Keratinocyte (primary cell): ENCODE data around the gene HOXD1. TPM values are rescaled to one million over a fixed set of nuclear protein-coding genes. Genes with fewer than 3 reads are reported as not detected.

Source experiments
- DNase-seq: peaks from one replicate; pipeline ENCODE4 v3.0.0-alpha.2; 2011; ENCODE audit warnings: low read depth, missing footprints, low spot score
- FAIRE-seq: peaks from 2 replicates; lab custom pipeline; 2011; peaks lifted over from hg19 to GRCh38; lab: Jason Lieb, UNC
- H2AFZ ChIP-seq: 2 replicates; pipeline ENCODE4 v1.6.0; 2012; ENCODE audit warnings: low read length, control low read depth, inconsistent platforms; ENCODE audit not compliant: control insufficient read depth
- H3K27ac ChIP-seq: 2 replicates; pipeline ENCODE4 v1.5.1; 2011; ENCODE audit warnings: low read length; ENCODE audit not compliant: control insufficient read depth, insufficient read depth
- H3K27me3 ChIP-seq: 3 replicates; pipeline ENCODE4 v1.6.0; 2011; ENCODE audit warnings: low read length; ENCODE audit not compliant: control insufficient read depth, insufficient read depth; ENCODE audit errors: extremely low read depth
- H3K36me3 ChIP-seq, 2 experiments: 2 replicates in 1 of 2; 3 replicates in 1 of 2; pipeline ENCODE4 v1.5.1; 2011; ENCODE audit warnings: low read length in 2 of 2, mild to moderate bottlenecking in 1 of 2; ENCODE audit not compliant: control insufficient read depth in 2 of 2, insufficient read depth in 2 of 2; ENCODE audit errors: extremely low read depth in 1 of 2
- H3K4me1 ChIP-seq: 3 replicates; pipeline ENCODE4 v1.5.1; 2011; ENCODE audit warnings: low read length; ENCODE audit not compliant: control insufficient read depth, insufficient read depth; ENCODE audit errors: extremely low read depth
- H3K4me2 ChIP-seq: 3 replicates; pipeline ENCODE4 v1.6.0; 2011; ENCODE audit warnings: low read depth, low read length; ENCODE audit not compliant: control insufficient read depth, insufficient read depth; ENCODE audit errors: extremely low read depth
- H3K4me3 ChIP-seq, 3 experiments: fragments of 200-600 bp in 1 of 3; sonication (generic) in 1 of 3; 2 replicates in 2 of 3; 3 replicates in 1 of 3; pipeline ENCODE4 v1.5.1; 2011 to 2016; ENCODE audit warnings: low read length in 3 of 3, mild to moderate bottlenecking in 3 of 3, control low read depth in 2 of 3, inconsistent platforms in 1 of 3, low read depth in 1 of 3, mixed read lengths in 1 of 3, mixed run types in 1 of 3, moderate library complexity in 1 of 3; ENCODE audit not compliant: control insufficient read depth in 2 of 3, insufficient read depth in 2 of 3; ENCODE audit errors: extremely low read depth in 1 of 3
- H3K79me2 ChIP-seq: 2 replicates; pipeline ENCODE4 v1.6.0; 2012; ENCODE audit warnings: low read length; ENCODE audit not compliant: control insufficient read depth, insufficient read depth
- H3K9ac ChIP-seq: 3 replicates; pipeline ENCODE4 v1.6.0; 2011; ENCODE audit warnings: low read length; ENCODE audit not compliant: control insufficient read depth, insufficient read depth; ENCODE audit errors: extremely low read depth
- H3K9me1 ChIP-seq: 3 replicates; pipeline ENCODE4 v1.6.0; 2011; ENCODE audit warnings: low read length; ENCODE audit not compliant: control insufficient read depth, insufficient read depth; ENCODE audit errors: extremely low read depth
- H3K9me3 ChIP-seq: 2 replicates; pipeline ENCODE4 v1.5.1; 2012; ENCODE audit warnings: low read depth, low read length; ENCODE audit not compliant: control insufficient read depth
- H4K20me1 ChIP-seq: 3 replicates; pipeline ENCODE4 v1.6.0; 2011; ENCODE audit warnings: low read length; ENCODE audit not compliant: control insufficient read depth, insufficient read depth; ENCODE audit errors: extremely low read depth
- EZH2 ChIP-seq: IDR thresholded peaks from one replicate; pipeline ENCODE4 v1.6.1; 2012; ENCODE audit warnings: inconsistent platforms, mild to moderate bottlenecking, low read length, moderate library complexity
- dilution Hi-C: fragments of 300-500 bp; cut with MboI; formaldehyde crosslinking; loops from one replicate; pipeline ENCODE4 v1.7.0; 2020; ENCODE audit warnings: low sequenced_read_pairs; ENCODE audit not compliant: extremely low pct_ligation_motif_present
- polyA plus RNA-seq, 5 experiments: library from polyadenylated mRNA; depleted of rRNA in 3 of 5; stranded (reverse) in 3 of 5; stranded (forward) in 1 of 5; unstranded in 1 of 5; fragments of >200 nt; gene quantifications; 1 replicate in 1 of 5; 2 replicates in 3 of 5; 3 replicates in 1 of 5; pipeline versions ENCODE4 v1.2.1 to v1.2.3, GENCODE V29; 2011 to 2012; ENCODE audit warnings: missing spikeins in 2 of 5, low read depth in 1 of 5, low replicate concordance in 1 of 5
- TF ChIP-seq, protein P1 (sequence below), 3 experiments: IDR thresholded peaks in 1 of 3; conservative IDR thresholded peaks in 1 of 3; optimal IDR thresholded peaks in 1 of 3; 2 replicates in 2 of 3; 3 replicates in 1 of 3; pipeline versions ENCODE3 to v1.5.1; 2011; ENCODE audit warnings: low read length in 3 of 3, mild to moderate bottlenecking in 3 of 3, moderate library complexity in 2 of 3, control low read depth in 1 of 3, inconsistent platforms in 1 of 3; ENCODE audit not compliant: insufficient read depth in 2 of 3; ENCODE audit errors: extremely low read depth in 1 of 3

The HOXD1 gene
- polyA plus RNA-seq, 1 donor (not counting 4 experiments of a cell fraction or from before 2014, with no cell fraction given): not detected

GRCh38 chr2:176206136-176206535 lies 17.7 kb downstream of the HOXD1 start:
- no peak overlapping the region for H3K4me3 ChIP-seq

GRCh38 chr2:176206682-176207081 lies 18.2 kb downstream of the HOXD1 start:
- Histone ChIP-seq H3K27me3 (peaks cover 3% of the 10 kb centered on the region), H3K4me1 (no peaks in the 10 kb centered on the region), H4K20me1 (no peaks in the 10 kb centered on the region), H2AFZ (no peak overlapping the region), H3K4me2 (no peak overlapping the region), H3K9ac (no peak overlapping the region), H3K27ac (no peak overlapping the region), H3K79me2 (no peaks in the 10 kb centered on the region), H3K4me3 (no peak overlapping the region), H3K9me1 (no peaks in the 10 kb centered on the region), H3K36me3 (no peaks in the 10 kb centered on the region), H3K9me3 (no peaks in the 10 kb centered on the region)
- FAIRE-seq: no peak
- DNase-seq: no peak
- TF ChIP-seq, protein P1, sequence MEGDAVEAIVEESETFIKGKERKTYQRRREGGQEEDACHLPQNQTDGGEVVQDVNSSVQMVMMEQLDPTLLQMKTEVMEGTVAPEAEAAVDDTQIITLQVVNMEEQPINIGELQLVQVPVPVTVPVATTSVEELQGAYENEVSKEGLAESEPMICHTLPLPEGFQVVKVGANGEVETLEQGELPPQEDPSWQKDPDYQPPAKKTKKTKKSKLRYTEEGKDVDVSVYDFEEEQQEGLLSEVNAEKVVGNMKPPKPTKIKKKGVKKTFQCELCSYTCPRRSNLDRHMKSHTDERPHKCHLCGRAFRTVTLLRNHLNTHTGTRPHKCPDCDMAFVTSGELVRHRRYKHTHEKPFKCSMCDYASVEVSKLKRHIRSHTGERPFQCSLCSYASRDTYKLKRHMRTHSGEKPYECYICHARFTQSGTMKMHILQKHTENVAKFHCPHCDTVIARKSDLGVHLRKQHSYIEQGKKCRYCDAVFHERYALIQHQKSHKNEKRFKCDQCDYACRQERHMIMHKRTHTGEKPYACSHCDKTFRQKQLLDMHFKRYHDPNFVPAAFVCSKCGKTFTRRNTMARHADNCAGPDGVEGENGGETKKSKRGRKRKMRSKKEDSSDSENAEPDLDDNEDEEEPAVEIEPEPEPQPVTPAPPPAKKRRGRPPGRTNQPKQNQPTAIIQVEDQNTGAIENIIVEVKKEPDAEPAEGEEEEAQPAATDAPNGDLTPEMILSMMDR (optimal IDR thresholded peaks at IDR 0.05 in 1 of 3, IDR thresholded peaks at IDR 0.05 in 1 of 3, conservative IDR thresholded peaks at IDR 0.05 in 1 of 3; ENCODE audit: extremely low read depth in 1 of 3, insufficient read depth in 2 of 3, low read length in 3 of 3): no peak
- no peak for TF ChIP-seq EZH2
- dilution Hi-C loops: no loop called here

More at GRCh38 chr2:176206136-176206535, 17.7 kb downstream of the HOXD1 start:
- Histone ChIP-seq H4K20me1 (no peaks in the 10 kb centered on the region), H3K27me3 (peaks cover 3% of the 10 kb centered on the region), H3K79me2 (no peaks in the 10 kb centered on the region), H3K9me1 (no peaks in the 10 kb centered on the region), H3K4me2 (no peak overlapping the region), H3K36me3 (no peaks in the 10 kb centered on the region), H3K9ac (no peak overlapping the region), H3K9me3 (no peaks in the 10 kb centered on the region), H3K27ac (no peak overlapping the region), H2AFZ (no peak overlapping the region), H3K4me1 (no peaks in the 10 kb centered on the region)
- TF ChIP-seq EZH2: no peak
- TF ChIP-seq, protein P1 (optimal IDR thresholded peaks at IDR 0.05 in 1 of 3, IDR thresholded peaks at IDR 0.05 in 1 of 3, conservative IDR thresholded peaks at IDR 0.05 in 1 of 3; ENCODE audit: extremely low read depth in 1 of 3, insufficient read depth in 2 of 3, low read length in 3 of 3): no peak
- no peak for FAIRE-seq
- no peak for DNase-seq
- dilution Hi-C loops: no loop called here
